Spleen (tissue), 13 donors: ENCODE data around the gene HTR3B. TPM values are rescaled to one million over a fixed set of nuclear protein-coding genes. Genes with fewer than 3 reads are reported as not detected.

Source experiments
- DNase-seq: peaks from one replicate; pipeline ENCODE4 v3.0.0-alpha.2; 2020
- H3K27ac ChIP-seq, 8 donors: fragments of 200-600 bp; sonication (generic) in 7 of 8; 1 replicate in 4 of 8; 2 replicates in 4 of 8; pipeline versions ENCODE4 v1.5.0 to v1.8.0; 2016 to 2021; ENCODE audit warnings: inconsistent platforms in 4 of 8, mild to moderate bottlenecking in 4 of 8, moderate library complexity in 1 of 8
- H3K27me3 ChIP-seq, 7 donors: fragments of 200-600 bp; sonication (generic) in 6 of 7; replicated peaks in 1 of 7; 1 replicate in 4 of 7; 2 replicates in 3 of 7; pipeline versions ENCODE4 v1.5.0 to v1.8.0; 2016 to 2021; ENCODE audit warnings: inconsistent platforms in 3 of 7, mild to moderate bottlenecking in 1 of 7
- H3K36me3 ChIP-seq, 6 donors: fragments of 200-600 bp; sonication (generic) in 5 of 6; 1 replicate in 4 of 6; 2 replicates in 2 of 6; pipeline versions ENCODE4 v1.5.0 to v1.8.0; 2016 to 2021; ENCODE audit warnings: inconsistent platforms in 2 of 6
- H3K4me1 ChIP-seq, 6 donors: fragments of 200-600 bp; sonication (generic) in 5 of 6; 1 replicate in 3 of 6; 2 replicates in 3 of 6; pipeline versions ENCODE4 v1.5.0 to v1.8.0; 2016 to 2021; ENCODE audit warnings: inconsistent platforms in 3 of 6
- H3K4me3 ChIP-seq, 8 donors: fragments of 200-600 bp; sonication (generic) in 7 of 8; 1 replicate in 4 of 8; 2 replicates in 4 of 8; pipeline versions ENCODE4 v1.5.0 to v1.8.0; 2016 to 2021; ENCODE audit warnings: inconsistent platforms in 4 of 8, mild to moderate bottlenecking in 4 of 8, moderate library complexity in 2 of 8
- H3K9me3 ChIP-seq, 8 donors: fragments of 200-600 bp; sonication (generic) in 7 of 8; 1 replicate in 4 of 8; 2 replicates in 4 of 8; pipeline versions ENCODE4 v1.5.0 to v1.8.0; 2016 to 2021; ENCODE audit warnings: inconsistent platforms in 4 of 8
- POLR2A ChIP-seq, 3 donors: fragments of 450-650 bp; IDR thresholded peaks; one replicate each; pipeline ENCODE4 v1.5.1; 2017; ENCODE audit warnings: antibody characterized with exemption in 3 of 3, mild to moderate bottlenecking in 1 of 3
- POLR2AphosphoS5 ChIP-seq, 3 donors: sonication (generic); formaldehyde crosslinking; IDR thresholded peaks; one replicate each; pipeline ENCODE4 v1.5.1; 2017; ENCODE audit warnings: antibody characterized with exemption in 3 of 3
- WGBS, 5 donors: extraction: QIAGEN DNeasy Blood & Tissue Kit in 3 of 5; methylation state at CpG; one replicate each; pipeline versions ENCODE4 v1.1.5 to v1.1.7; 2013 to 2018; 5-methylcytosine and 5-hydroxymethylcytosine counted together
- intact Hi-C: fragments of 100-400 bp; cut with DNase I; formaldehyde crosslinking; loops from one replicate; pipeline ENCODE4 v1.15.0; 2023; ENCODE audit warnings: low total_unique reads
- long read RNA-seq, 2 donors: transcript quantifications; one replicate each; lab custom pipeline, GENCODE V29; 2026
- polyA plus RNA-seq, 3 donors: library from polyadenylated mRNA; stranded (reverse); fragments of 200-250 nt; gene quantifications; one replicate each; pipeline ENCODE4 v1.2.1, GENCODE V29; 2013
- total RNA-seq, 7 donors: library from RNA; depleted of rRNA in 3 of 7; stranded (reverse); fragments of >200 nt in 3 of 7; fragmentation: NEBNext Ultra II Directional in 4 of 7; extraction: Animal tissue kit (Norgen Biotek cat#: 25700) in 4 of 7; gene quantifications; one replicate each; pipeline versions ENCODE4 v1.1.0 to v1.2.1, GENCODE V29; 2016 to 2021
- TF ChIP-seq, protein P1 (sequence below), 11 experiments: fragments of 200-600 bp in 7 of 11; fragments of 450-650 bp in 4 of 11; sonication (generic) in 4 of 11; IDR thresholded peaks in 8 of 11; conservative IDR thresholded peaks in 3 of 11; 1 replicate in 7 of 11; 2 replicates in 4 of 11; pipeline versions ENCODE4 v1.4.0 to v1.8.0; 2016 to 2021; ENCODE audit warnings: antibody characterized with exemption in 11 of 11, inconsistent platforms in 4 of 11, mild to moderate bottlenecking in 1 of 11
- donor health status: healthy with polysubstance abuse.
- donor health status: DM: no; HTN: no; CAD: no; lungs with moderate emphysema.
- donor health status: DM: no; HTN: no; CAD: no.
- donor health status: Bipolar disorder and iron deficiency.
- donor health status: healthy.
- donor health status: DM: no; HTN: no; CAD: no.
- donor health status: DM: yes; HTN: yes; CAD: no.

HTR3B gene, protein sequence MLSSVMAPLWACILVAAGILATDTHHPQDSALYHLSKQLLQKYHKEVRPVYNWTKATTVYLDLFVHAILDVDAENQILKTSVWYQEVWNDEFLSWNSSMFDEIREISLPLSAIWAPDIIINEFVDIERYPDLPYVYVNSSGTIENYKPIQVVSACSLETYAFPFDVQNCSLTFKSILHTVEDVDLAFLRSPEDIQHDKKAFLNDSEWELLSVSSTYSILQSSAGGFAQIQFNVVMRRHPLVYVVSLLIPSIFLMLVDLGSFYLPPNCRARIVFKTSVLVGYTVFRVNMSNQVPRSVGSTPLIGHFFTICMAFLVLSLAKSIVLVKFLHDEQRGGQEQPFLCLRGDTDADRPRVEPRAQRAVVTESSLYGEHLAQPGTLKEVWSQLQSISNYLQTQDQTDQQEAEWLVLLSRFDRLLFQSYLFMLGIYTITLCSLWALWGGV
- total RNA-seq: not detected
- not detected for polyA plus RNA-seq
- long read RNA-seq, donor 1: 0 reads
- long read RNA-seq, donor 2: 0 reads

GRCh38 chr11:113904379-113905101 lies at the start of gene HTR3B:
Gene HTR3B (plus strand): TSS chr11:113904796. CDS start chr11:113904934, 138 bp downstream.
- Histone ChIP-seq H3K4me3 (no peak within 1 kb of the TSS), H3K36me3 (no peaks in the 10 kb centered on the region), H3K27ac (no peak within 1 kb of the TSS), H3K9me3 (no peaks in the 10 kb centered on the region), H3K4me1 (no peaks in the 10 kb centered on the region), H3K27me3 (no peaks in the 10 kb centered on the region)
- 72 to 80% (median 73%) methylated on average over 6 of the region's 6 CpGs for WGBS, 5 donors
- TF ChIP-seq POLR2A (IDR thresholded peaks at IDR 0.05) (no peak), POLR2AphosphoS5 (IDR thresholded peaks at IDR 0.05) (no peak)
- TF ChIP-seq, protein P1, sequence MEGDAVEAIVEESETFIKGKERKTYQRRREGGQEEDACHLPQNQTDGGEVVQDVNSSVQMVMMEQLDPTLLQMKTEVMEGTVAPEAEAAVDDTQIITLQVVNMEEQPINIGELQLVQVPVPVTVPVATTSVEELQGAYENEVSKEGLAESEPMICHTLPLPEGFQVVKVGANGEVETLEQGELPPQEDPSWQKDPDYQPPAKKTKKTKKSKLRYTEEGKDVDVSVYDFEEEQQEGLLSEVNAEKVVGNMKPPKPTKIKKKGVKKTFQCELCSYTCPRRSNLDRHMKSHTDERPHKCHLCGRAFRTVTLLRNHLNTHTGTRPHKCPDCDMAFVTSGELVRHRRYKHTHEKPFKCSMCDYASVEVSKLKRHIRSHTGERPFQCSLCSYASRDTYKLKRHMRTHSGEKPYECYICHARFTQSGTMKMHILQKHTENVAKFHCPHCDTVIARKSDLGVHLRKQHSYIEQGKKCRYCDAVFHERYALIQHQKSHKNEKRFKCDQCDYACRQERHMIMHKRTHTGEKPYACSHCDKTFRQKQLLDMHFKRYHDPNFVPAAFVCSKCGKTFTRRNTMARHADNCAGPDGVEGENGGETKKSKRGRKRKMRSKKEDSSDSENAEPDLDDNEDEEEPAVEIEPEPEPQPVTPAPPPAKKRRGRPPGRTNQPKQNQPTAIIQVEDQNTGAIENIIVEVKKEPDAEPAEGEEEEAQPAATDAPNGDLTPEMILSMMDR (IDR thresholded peaks at IDR 0.05 in 8 of 11, conservative IDR thresholded peaks at IDR 0.05 in 3 of 11): no peak
- intact Hi-C loops: no loop called here
- DNase-seq: no peak

GRCh38 chr11:113855803-113856202 lies 48.8 kb upstream of the HTR3B start:
- no peaks in the 10 kb centered on the region for H3K27me3 ChIP-seq
- no peak overlapping the region for H3K27ac ChIP-seq
- WGBS, 5 donors: 89 to 99% (median 97%) methylated on average over 6 of the region's 6 CpGs
- intact Hi-C loops: no loop called here
- no peak for DNase-seq
- no peaks in the 10 kb centered on the region for H3K9me3 ChIP-seq
- H3K4me3 ChIP-seq: no peak overlapping the region
- peaks cover 0 to 22% (median 10%) of the 10 kb centered on the region in 6 donors for H3K4me1 ChIP-seq
- peaks cover 0 to 35% (median 12%) of the 10 kb centered on the region in 6 donors for H3K36me3 ChIP-seq
- TF ChIP-seq POLR2A (IDR thresholded peaks at IDR 0.05) (no peak), POLR2AphosphoS5 (IDR thresholded peaks at IDR 0.05) (no peak)
- TF ChIP-seq, protein P1 (IDR thresholded peaks at IDR 0.05 in 8 of 11, conservative IDR thresholded peaks at IDR 0.05 in 3 of 11): no peak

GRCh38 chr11:113856966-113857759 lies 47.4 kb upstream of the HTR3B start:
- H3K36me3 ChIP-seq: peaks cover 0 to 21% (median 4%) of the 10 kb centered on the region in 6 donors
- DNase-seq: no peak
- no peak for TF ChIP-seq POLR2AphosphoS5 (IDR thresholded peaks at IDR 0.05)
- TF ChIP-seq POLR2A (IDR thresholded peaks at IDR 0.05): no peak
- TF ChIP-seq, protein P1 (IDR thresholded peaks at IDR 0.05 in 8 of 11, conservative IDR thresholded peaks at IDR 0.05 in 3 of 11): no peak
- H3K4me3 ChIP-seq: no peak overlapping the region
- no peaks in the 10 kb centered on the region for H3K27me3 ChIP-seq
- peaks cover 0 to 33% (median 12%) of the 10 kb centered on the region in 6 donors for H3K4me1 ChIP-seq
- no peak overlapping the region for H3K27ac ChIP-seq
- 78 to 89% (median 82%) methylated on average over 5 of the region's 5 CpGs for WGBS, 5 donors
- H3K9me3 ChIP-seq: no peaks in the 10 kb centered on the region
- intact Hi-C loops: no loop called here
